D721Med (cell line): ENCODE results near the gene WDSUB1.

Experiments
- DNase-seq: peaks from one replicate; pipeline ENCODE4 v3.0.0; 2011; ENCODE audit warnings: low spot score; ENCODE audit not compliant: insufficient read length
- FAIRE-seq: peaks from 2 replicates; lab custom pipeline; 2011; peaks lifted over from hg19 to GRCh38; lab: Jason Lieb, UNC
- TF ChIP-seq, protein P1 (sequence below): IDR thresholded peaks from 2 replicates; pipeline ENCODE4 v1.5.1; 2012; ENCODE audit warnings: mild to moderate bottlenecking, control low read depth; ENCODE audit not compliant: insufficient read depth; ENCODE audit errors: missing control alignments

The WDSUB1 gene, protein sequence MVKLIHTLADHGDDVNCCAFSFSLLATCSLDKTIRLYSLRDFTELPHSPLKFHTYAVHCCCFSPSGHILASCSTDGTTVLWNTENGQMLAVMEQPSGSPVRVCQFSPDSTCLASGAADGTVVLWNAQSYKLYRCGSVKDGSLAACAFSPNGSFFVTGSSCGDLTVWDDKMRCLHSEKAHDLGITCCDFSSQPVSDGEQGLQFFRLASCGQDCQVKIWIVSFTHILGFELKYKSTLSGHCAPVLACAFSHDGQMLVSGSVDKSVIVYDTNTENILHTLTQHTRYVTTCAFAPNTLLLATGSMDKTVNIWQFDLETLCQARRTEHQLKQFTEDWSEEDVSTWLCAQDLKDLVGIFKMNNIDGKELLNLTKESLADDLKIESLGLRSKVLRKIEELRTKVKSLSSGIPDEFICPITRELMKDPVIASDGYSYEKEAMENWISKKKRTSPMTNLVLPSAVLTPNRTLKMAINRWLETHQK

DNA sequence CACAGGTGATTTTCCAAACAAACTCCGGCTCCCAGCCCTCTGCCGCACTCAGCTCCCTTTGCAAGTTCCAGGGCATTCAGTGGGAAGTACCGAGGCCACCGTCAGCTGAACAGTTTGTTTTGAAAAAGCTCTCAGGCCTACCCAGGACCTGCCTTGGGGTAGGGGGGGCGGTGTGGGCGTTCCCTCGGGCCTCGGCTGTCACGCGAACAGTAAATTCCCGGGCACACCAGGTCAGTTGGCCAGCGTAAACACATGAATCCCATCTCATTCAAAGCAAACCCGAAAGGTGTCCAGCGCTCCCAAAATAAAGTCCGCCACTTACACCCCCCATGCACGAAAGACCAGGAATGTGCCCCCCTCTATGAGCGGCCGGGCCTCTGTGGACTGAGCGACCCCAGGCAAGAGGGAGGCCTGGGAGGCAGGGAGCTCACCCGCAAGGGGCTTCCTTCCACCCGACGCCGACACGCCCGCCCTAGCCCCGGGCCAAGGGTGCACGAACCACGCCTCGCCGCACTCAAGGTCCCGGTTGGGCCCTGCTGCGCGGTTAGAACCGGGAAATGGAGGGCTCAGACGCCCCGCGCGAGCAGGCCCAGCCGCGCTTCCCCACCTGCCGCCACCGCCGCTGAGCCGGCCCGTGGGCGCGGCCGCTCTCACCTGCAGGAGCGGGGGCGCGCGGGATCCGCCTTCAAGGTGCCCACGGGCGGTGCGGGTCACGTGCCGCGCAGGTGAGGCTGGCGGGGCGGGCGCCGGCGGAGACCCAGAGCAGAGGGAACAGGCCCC lies at the start of gene WDSUB1:
TSS of gene WDSUB1 (minus strand) at position 775 of the 780 bp plus-strand sequence. CDS start 3,634 bp downstream, outside the sequence.
- TF ChIP-seq, protein P1, sequence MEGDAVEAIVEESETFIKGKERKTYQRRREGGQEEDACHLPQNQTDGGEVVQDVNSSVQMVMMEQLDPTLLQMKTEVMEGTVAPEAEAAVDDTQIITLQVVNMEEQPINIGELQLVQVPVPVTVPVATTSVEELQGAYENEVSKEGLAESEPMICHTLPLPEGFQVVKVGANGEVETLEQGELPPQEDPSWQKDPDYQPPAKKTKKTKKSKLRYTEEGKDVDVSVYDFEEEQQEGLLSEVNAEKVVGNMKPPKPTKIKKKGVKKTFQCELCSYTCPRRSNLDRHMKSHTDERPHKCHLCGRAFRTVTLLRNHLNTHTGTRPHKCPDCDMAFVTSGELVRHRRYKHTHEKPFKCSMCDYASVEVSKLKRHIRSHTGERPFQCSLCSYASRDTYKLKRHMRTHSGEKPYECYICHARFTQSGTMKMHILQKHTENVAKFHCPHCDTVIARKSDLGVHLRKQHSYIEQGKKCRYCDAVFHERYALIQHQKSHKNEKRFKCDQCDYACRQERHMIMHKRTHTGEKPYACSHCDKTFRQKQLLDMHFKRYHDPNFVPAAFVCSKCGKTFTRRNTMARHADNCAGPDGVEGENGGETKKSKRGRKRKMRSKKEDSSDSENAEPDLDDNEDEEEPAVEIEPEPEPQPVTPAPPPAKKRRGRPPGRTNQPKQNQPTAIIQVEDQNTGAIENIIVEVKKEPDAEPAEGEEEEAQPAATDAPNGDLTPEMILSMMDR: no peak
- FAIRE-seq (no peak), DNase-seq (no peak)

DNA sequence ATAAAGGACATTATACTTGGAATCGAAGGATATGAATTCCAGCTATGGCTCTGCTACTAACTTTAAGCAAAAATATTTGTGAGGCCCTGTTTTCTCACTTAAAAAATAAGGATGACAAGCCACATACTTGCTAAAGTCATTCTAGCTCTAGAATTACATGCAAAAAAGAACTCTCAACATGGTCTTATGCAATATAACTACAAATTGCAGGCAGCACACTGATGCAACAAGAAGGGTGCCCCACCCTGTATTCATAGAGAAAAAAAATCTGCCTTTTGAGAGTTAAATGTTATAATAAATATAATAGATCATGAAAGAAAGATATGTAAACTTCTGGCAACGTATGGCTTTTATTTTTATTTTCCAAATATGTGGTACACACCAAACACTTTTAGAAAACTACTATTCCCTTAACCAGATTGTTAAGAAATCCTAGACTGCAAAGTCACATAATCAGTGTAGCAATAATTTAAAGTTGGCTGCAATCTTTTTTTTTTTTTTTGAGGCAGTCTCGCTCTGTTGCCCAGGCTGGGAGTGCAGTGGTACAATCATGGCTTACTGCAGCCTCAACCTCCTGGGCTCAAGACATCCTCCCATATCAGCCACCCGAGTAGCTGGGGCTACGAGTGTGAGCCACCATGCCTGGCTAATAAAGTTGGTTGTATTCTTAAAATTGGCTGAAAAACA lies 40.2 kb upstream of the WDSUB1 start:
- TF ChIP-seq, protein P1: no peak
- no peak for DNase-seq
- no peak for FAIRE-seq

DNA sequence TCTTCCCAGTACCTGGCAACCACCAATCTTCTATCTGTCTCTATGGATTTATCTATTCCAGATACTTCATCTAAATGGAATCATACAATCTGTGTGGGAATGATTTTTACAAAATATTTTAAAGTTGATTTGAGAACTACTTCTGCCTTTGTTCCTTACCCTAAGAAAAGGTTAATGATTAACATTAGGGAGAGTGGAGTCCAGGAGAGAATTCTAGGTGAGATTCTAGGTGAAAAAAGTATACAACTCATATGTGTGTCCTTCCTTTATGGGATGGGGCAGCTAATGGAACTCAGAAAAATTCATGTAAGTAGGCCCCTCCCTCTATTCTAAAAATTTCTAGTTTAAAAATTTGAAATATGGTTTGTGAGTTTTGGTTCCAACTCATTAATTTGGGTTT lies 35.9 kb upstream of the WDSUB1 start:
- TF ChIP-seq, protein P1: no peak
- no peak for FAIRE-seq
- no peak for DNase-seq

DNA sequence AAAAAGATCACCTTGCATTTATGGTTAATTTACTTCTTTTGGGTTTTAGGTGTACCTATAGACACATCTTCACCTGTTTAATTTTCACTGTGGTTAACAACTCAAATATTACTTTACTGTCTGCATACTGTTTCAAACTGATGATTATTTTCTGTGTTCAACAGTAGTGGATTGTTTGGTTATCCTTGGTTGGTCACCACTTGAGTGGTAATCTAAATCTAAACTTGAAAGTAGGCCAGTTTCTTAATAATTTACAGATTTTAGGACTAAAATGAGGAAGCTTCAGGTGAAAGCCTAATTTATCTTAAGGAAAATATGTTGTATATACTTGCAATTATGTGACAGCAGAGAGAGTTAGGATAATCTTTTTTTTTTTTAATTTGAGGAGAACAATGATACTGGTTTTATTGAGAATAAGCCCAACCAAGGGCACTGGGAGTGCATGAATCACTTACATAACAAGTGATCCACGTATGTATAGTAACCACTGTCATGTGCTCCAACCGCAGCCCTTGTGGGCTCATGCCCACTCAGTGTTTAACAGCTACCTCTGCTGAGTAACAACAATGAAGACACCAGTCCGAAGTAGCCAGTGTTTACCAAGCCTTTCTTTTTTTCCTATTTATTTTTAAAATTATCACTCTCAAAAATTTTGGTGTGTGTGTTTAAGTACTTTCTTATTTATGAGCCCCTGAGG lies 31.0 kb upstream of the WDSUB1 start:
- TF ChIP-seq, protein P1: no peak
- FAIRE-seq: no peak
- DNase-seq: no peak

DNA sequence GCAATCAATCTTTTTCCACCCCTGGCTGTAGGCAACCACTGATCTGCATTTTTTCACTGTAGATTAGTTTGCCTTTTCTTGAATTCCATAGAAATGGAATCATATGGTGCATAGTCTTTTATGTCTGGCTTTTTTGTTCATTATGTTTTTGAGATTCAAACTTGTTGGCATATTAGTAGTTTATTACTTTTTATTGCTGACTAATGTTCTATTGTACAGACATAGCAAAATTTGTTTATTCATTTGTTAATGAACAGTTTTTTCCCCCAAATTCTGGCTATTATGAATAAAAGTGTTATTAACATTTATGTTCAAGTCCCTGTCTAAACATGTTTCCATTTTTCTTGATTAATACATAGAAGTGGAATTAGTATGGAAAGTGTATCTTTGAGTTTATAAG lies 21.4 kb upstream of the WDSUB1 start:
- TF ChIP-seq, protein P1: no peak
- no peak for DNase-seq
- FAIRE-seq: no peak

DNA sequence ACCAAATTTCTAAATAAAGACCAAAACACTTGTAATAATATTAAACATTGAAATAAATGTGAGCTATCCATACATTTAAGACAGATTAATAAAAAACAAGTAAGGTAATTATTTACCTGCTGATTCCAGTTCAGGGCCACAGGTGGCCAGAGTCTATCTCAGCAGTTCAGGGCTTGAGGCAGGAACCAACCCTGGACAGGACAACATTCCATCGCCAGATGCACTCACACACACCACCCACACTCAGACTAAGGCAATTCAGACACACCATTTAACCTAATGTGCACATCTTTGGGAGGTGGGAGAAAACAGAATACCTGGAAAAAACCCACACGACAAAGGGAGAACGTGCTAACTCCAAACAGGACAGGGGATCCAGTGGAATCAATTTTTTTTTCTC lies 14.1 kb upstream of the WDSUB1 start:
- FAIRE-seq: no peak
- DNase-seq: no peak
- TF ChIP-seq, protein P1: no peak
